DOHH2 (cell line): Measurements from ENCODE around the gene TMEM37.

Source experiments
- EZH2phosphoT487 ChIP-seq: fragments of 200-600 bp; sonication (generic); IDR thresholded peaks from 2 replicates; pipeline ENCODE4 v1.6.1; 2017; ENCODE audit warnings: borderline replicate concordance, mild to moderate bottlenecking, antibody characterized with exemption, low read length, moderate library complexity, mixed read lengths
- TF ChIP-seq, protein P1 (sequence below): fragments of 200-600 bp; sonication (generic); IDR thresholded peaks from one replicate; pipeline ENCODE4 v1.5.1; 2014; ENCODE audit warnings: antibody characterized with exemption, mild to moderate bottlenecking, low read depth, low read length; ENCODE audit not compliant: poor library complexity, severe bottlenecking

- TF ChIP-seq, protein P1, sequence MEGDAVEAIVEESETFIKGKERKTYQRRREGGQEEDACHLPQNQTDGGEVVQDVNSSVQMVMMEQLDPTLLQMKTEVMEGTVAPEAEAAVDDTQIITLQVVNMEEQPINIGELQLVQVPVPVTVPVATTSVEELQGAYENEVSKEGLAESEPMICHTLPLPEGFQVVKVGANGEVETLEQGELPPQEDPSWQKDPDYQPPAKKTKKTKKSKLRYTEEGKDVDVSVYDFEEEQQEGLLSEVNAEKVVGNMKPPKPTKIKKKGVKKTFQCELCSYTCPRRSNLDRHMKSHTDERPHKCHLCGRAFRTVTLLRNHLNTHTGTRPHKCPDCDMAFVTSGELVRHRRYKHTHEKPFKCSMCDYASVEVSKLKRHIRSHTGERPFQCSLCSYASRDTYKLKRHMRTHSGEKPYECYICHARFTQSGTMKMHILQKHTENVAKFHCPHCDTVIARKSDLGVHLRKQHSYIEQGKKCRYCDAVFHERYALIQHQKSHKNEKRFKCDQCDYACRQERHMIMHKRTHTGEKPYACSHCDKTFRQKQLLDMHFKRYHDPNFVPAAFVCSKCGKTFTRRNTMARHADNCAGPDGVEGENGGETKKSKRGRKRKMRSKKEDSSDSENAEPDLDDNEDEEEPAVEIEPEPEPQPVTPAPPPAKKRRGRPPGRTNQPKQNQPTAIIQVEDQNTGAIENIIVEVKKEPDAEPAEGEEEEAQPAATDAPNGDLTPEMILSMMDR: no peak
- TF ChIP-seq EZH2phosphoT487: no peak
Observed at GRCh38 chr2:119415630-119416029, 16.0 kb upstream of the TMEM37 start.
